Loucy (cell line): ENCODE measurements around the gene ATP5MG.

Source experiments
- H2AFZ ChIP-seq: fragments of 200-600 bp; sonication (generic); 2 replicates; pipeline ENCODE4 v1.6.0; 2016; ENCODE audit warnings: antibody characterized with exemption, mild to moderate bottlenecking, low read length, moderate library complexity
- H3F3A ChIP-seq: fragments of 200-600 bp; 2 replicates; pipeline ENCODE4 v1.6.0; 2016; ENCODE audit warnings: antibody characterized with exemption, low read depth, mild to moderate bottlenecking
- H3K27me3 ChIP-seq: fragments of 200-600 bp; sonication (generic); 2 replicates; pipeline ENCODE4 v1.6.1; 2014; ENCODE audit warnings: low read length, mild to moderate bottlenecking; ENCODE audit not compliant: insufficient read depth, poor library complexity, severe bottlenecking
- H3K36me3 ChIP-seq: fragments of 200-600 bp; sonication (generic); 2 replicates; pipeline ENCODE4 v1.6.1; 2016; ENCODE audit warnings: low read length; ENCODE audit not compliant: insufficient read depth
- H3K4me1 ChIP-seq: fragments of 200-600 bp; sonication (generic); 2 replicates; pipeline ENCODE4 v1.5.1; 2014; ENCODE audit warnings: low read length, mild to moderate bottlenecking; ENCODE audit not compliant: insufficient read depth, poor library complexity, severe bottlenecking
- H3K4me2 ChIP-seq: fragments of 200-600 bp; sonication (generic); 2 replicates; pipeline ENCODE4 v1.6.0; 2014; ENCODE audit warnings: antibody characterized with exemption, low read length, low read depth, mild to moderate bottlenecking; ENCODE audit not compliant: poor library complexity, severe bottlenecking
- H3K4me3 ChIP-seq: fragments of 200-600 bp; sonication (generic); 2 replicates; pipeline ENCODE4 v1.5.1; 2014; ENCODE audit warnings: low read length, mild to moderate bottlenecking, mixed read lengths; ENCODE audit not compliant: poor library complexity, severe bottlenecking
- H3K79me2 ChIP-seq: fragments of 200-600 bp; sonication (generic); 2 replicates; pipeline ENCODE4 v1.6.1; 2014; ENCODE audit warnings: low read length; ENCODE audit not compliant: insufficient read depth
- H3K9ac ChIP-seq: fragments of 200-600 bp; sonication (generic); 2 replicates; pipeline ENCODE4 v1.6.0; 2014; ENCODE audit warnings: mild to moderate bottlenecking, low read depth, low read length, moderate library complexity; ENCODE audit not compliant: poor library complexity, severe bottlenecking
- H3K9me2 ChIP-seq: fragments of 200-600 bp; sonication (generic); replicated peaks from 2 replicates; pipeline ENCODE4 v1.6.1; 2016; ENCODE audit warnings: low read depth, low read length, mixed read lengths
- H3K9me3 ChIP-seq: fragments of 200-600 bp; sonication (generic); 2 replicates; pipeline ENCODE4 v1.6.1; 2014; ENCODE audit warnings: mild to moderate bottlenecking, antibody characterized with exemption, low read length, low read depth; ENCODE audit not compliant: insufficient read depth
- H4K20me1 ChIP-seq: fragments of 200-600 bp; sonication (generic); 2 replicates; pipeline ENCODE4 v1.6.0; 2014; ENCODE audit warnings: antibody characterized with exemption, low read length, mild to moderate bottlenecking; ENCODE audit not compliant: insufficient read depth, poor library complexity, severe bottlenecking
- CTCF ChIP-seq: fragments of 200-600 bp; sonication (generic); conservative IDR thresholded peaks from 2 replicates; pipeline ENCODE4 v1.5.1; 2014; ENCODE audit warnings: mild to moderate bottlenecking, antibody characterized with exemption, low read length
- EZH2phosphoT487 ChIP-seq: fragments of 200-600 bp; IDR thresholded peaks from 2 replicates; pipeline ENCODE4 v1.6.1; 2018; ENCODE audit warnings: antibody characterized with exemption, mild to moderate bottlenecking, moderate library complexity, borderline replicate concordance

ATP5MG gene

GRCh38 chr11:118370774-118371173 lies 30.6 kb upstream of the ATP5MG start:
- Histone ChIP-seq H3K36me3 (peaks cover 82% of the 10 kb centered on the region; the same call in 1 of the 2 replicates), H3K9ac (no peak overlapping the region), H2AFZ (no peak overlapping the region), H4K20me1 (no peaks in the 10 kb centered on the region), H3K27me3 (no peaks in the 10 kb centered on the region), H3K4me3 (no peak overlapping the region), H3K4me1 (no peaks in the 10 kb centered on the region), H3K79me2 (no peaks in the 10 kb centered on the region), H3F3A (no peaks in the 10 kb centered on the region), H3K9me3 (no peaks in the 10 kb centered on the region), H3K4me2 (no peak overlapping the region), H3K9me2 (no peaks in the 10 kb centered on the region)
- TF ChIP-seq CTCF (no peak), EZH2phosphoT487 (no peak)

- Histone ChIP-seq H2AFZ (no peak overlapping the region), H3K9me3 (no peaks in the 10 kb centered on the region), H3K4me2 (no peak overlapping the region), H4K20me1 (no peaks in the 10 kb centered on the region), H3K9ac (no peak overlapping the region), H3K4me1 (no peaks in the 10 kb centered on the region), H3K27me3 (no peaks in the 10 kb centered on the region), H3K9me2 (no peaks in the 10 kb centered on the region), H3K79me2 (no peaks in the 10 kb centered on the region), H3K36me3 (peaks cover 68% of the 10 kb centered on the region; the same call in 1 of the 2 replicates), H3F3A (no peaks in the 10 kb centered on the region), H3K4me3 (no peak overlapping the region)
- TF ChIP-seq EZH2phosphoT487, result no peak
- TF ChIP-seq CTCF, result no peak
Measured at GRCh38 chr11:118373263-118373662, 28.1 kb upstream of the ATP5MG start.

- Histone ChIP-seq H3K79me2 (no peaks in the 10 kb centered on the region), H3K27me3 (no peaks in the 10 kb centered on the region), H3K4me3 (no peak overlapping the region), H4K20me1 (no peaks in the 10 kb centered on the region), H2AFZ (no peak overlapping the region), H3K9me3 (no peaks in the 10 kb centered on the region), H3K4me2 (no peak overlapping the region), H3F3A (no peaks in the 10 kb centered on the region), H3K9ac (no peak overlapping the region), H3K4me1 (no peaks in the 10 kb centered on the region), H3K36me3 (peaks cover 61% of the 10 kb centered on the region; the same call in 1 of the 2 replicates), H3K9me2 (no peaks in the 10 kb centered on the region)
- TF ChIP-seq EZH2phosphoT487 (no peak), CTCF (no peak)
Measured at GRCh38 chr11:118373871-118374270, 27.5 kb upstream of the ATP5MG start.
